ENCODE measurements around the gene SLC30A7.

The SLC30A7 gene

GRCh38 chr1:100860397-100860991 is 35.4 kb upstream of the SLC30A7 start:
- H3K27ac ChIP-seq, result peak overlapping the region; percentile 60
- in situ Hi-C loops (cut with HindIII; ENCODE audit: low pct_ligation_motif_present, low sequenced_read_pairs), result loop anchor here (10.0 to 25.0 kb wide), 2 partner anchors 236 to 398 kb away; no protein-coding TSS in a partner anchor
- peak; percentile 80 for DNase-seq

GRCh38 chr1:100861379-100861778 is 34.5 kb upstream of the SLC30A7 start:
- DNase-seq, result no peak
- no peak for TF ChIP-seq CTCF (IDR thresholded peaks at IDR 0.05; ENCODE audit: low read depth, low read length, missing control alignments)
- H3K27ac ChIP-seq, result peak overlapping the region; percentile 56
- no peaks in the 10 kb centered on the region for H3K36me3 ChIP-seq (replicated peaks)
- H3K27me3 ChIP-seq (replicated peaks), result no peaks in the 10 kb centered on the region
- in situ Hi-C loops (cut with HindIII; ENCODE audit: low pct_ligation_motif_present, low sequenced_read_pairs), result loop anchor here (10.0 to 25.0 kb wide), 2 partner anchors 237 to 399 kb away; no protein-coding TSS in a partner anchor
- no peak overlapping the region for H3K4me3 ChIP-seq (ENCODE audit: low read depth, low read length)

More at GRCh38 chr1:100860397-100860991, 35.4 kb upstream of the SLC30A7 start:
- no peak overlapping the region for H3K4me3 ChIP-seq (ENCODE audit: low read depth, low read length)
- H3K27me3 ChIP-seq (replicated peaks), result no peaks in the 10 kb centered on the region
- TF ChIP-seq CTCF (IDR thresholded peaks at IDR 0.05; ENCODE audit: low read depth, low read length, missing control alignments), result no peak
- H3K36me3 ChIP-seq (replicated peaks), result no peaks in the 10 kb centered on the region

- Histone ChIP-seq H3K27ac (peak overlapping the region; percentile 56), H3K36me3 (replicated peaks) (no peaks in the 10 kb centered on the region), H3K4me3 (ENCODE audit: low read depth, low read length) (no peak overlapping the region), H3K27me3 (replicated peaks) (no peaks in the 10 kb centered on the region)
- in situ Hi-C loops (cut with HindIII; ENCODE audit: low pct_ligation_motif_present, low sequenced_read_pairs), result loop anchor here (10.0 to 25.0 kb wide), 2 partner anchors 238 to 400 kb away; no protein-coding TSS in a partner anchor
- no peak for TF ChIP-seq CTCF (IDR thresholded peaks at IDR 0.05; ENCODE audit: low read depth, low read length, missing control alignments)
- peak; percentile 76 for DNase-seq
Observed at GRCh38 chr1:100862591-100862990, 33.3 kb upstream of the SLC30A7 start.

GRCh38 chr1:100866041-100866900 is 29.6 kb upstream of the SLC30A7 start:
- Histone ChIP-seq H3K36me3 (replicated peaks) (no peaks in the 10 kb centered on the region), H3K27me3 (replicated peaks) (no peaks in the 10 kb centered on the region), H3K27ac (peak overlapping the region; percentile 25), H3K4me3 (ENCODE audit: low read depth, low read length) (no peak overlapping the region)
- peak; percentile 43 for TF ChIP-seq CTCF (IDR thresholded peaks at IDR 0.05; ENCODE audit: low read depth, low read length, missing control alignments)
- in situ Hi-C loops (cut with HindIII; ENCODE audit: low pct_ligation_motif_present, low sequenced_read_pairs), result loop anchor here (10.0 to 25.0 kb wide), 2 partner anchors 241 to 404 kb away; no protein-coding TSS in a partner anchor
- peak; percentile 37 for DNase-seq

GRCh38 chr1:100866901-100867206 is 29.0 kb upstream of the SLC30A7 start:
- TF ChIP-seq CTCF (IDR thresholded peaks at IDR 0.05; ENCODE audit: low read depth, low read length, missing control alignments), result no peak
- Histone ChIP-seq H3K4me3 (ENCODE audit: low read depth, low read length) (no peak overlapping the region), H3K27me3 (replicated peaks) (no peaks in the 10 kb centered on the region), H3K36me3 (replicated peaks) (no peaks in the 10 kb centered on the region), H3K27ac (no peak overlapping the region)
- in situ Hi-C loops (cut with HindIII; ENCODE audit: low pct_ligation_motif_present, low sequenced_read_pairs), result loop anchor here (10.0 to 25.0 kb wide), 2 partner anchors 242 to 405 kb away; no protein-coding TSS in a partner anchor
- no peak for DNase-seq
